GM12878 (cell line): Measurements from ENCODE around the gene EHBP1. TPM values are rescaled to one million over a fixed set of nuclear protein-coding genes. Genes with fewer than 3 reads are reported as not detected.

Experiments used
- ATAC-seq: fragments of 200-7000 bp; cut with Tn5 transposase; 3 replicates; pipeline ENCODE4 v1.9.1; 2020; ENCODE audit warnings: mild to moderate bottlenecking, moderate library complexity
- BruUV-seq: library from RNA; stranded (reverse); fragments of 400-500 nt; replicated peaks from 2 replicates; lab custom pipeline; 2021; lab: Mats Ljungman, UMichigan
- CTCF ChIA-PET: fragments of 300-600 bp; sonication (Branson Sonifier 250); formaldehyde crosslinking; extraction: SDS; loops from one replicate; lab custom pipeline; 2021; ENCODE audit warnings: inconsistent platforms; lab: Yijun Ruan, JAX
- POLR2A ChIA-PET: fragments of 350-600 bp; formaldehyde crosslinking; extraction: SDS; loops from one replicate; lab custom pipeline; 2021; ENCODE audit warnings: inconsistent platforms; lab: Charles Lee
- RAD21 ChIA-PET: fragments of 300-600 bp; sonication (Branson Sonifier 250); formaldehyde crosslinking; loops from one replicate; lab custom pipeline; 2023; ENCODE audit warnings: antibody characterized with exemption; ENCODE audit not compliant: unreplicated experiment; lab: Charles Lee
- SMC1A ChIA-PET: fragments of 300-600 bp; sonication (Branson Sonifier 250); formaldehyde crosslinking; loops from one replicate; lab custom pipeline; 2023; ENCODE audit not compliant: unreplicated experiment, uncharacterized antibody; lab: Charles Lee
- DNase-seq: peaks from one replicate; pipeline ENCODE4 v3.0.0-alpha.2; 2011; ENCODE audit warnings: low read depth, low spot score
- FAIRE-seq: peaks from 3 replicates; lab custom pipeline; 2011; peaks lifted over from hg19 to GRCh38; lab: Jason Lieb, UNC
- H2AFZ ChIP-seq: 2 replicates; pipeline ENCODE4 v1.6.0; 2011; ENCODE audit warnings: low read depth, low read length, control low read depth; ENCODE audit not compliant: control insufficient read depth
- H3K27ac ChIP-seq: 2 replicates; pipeline ENCODE4 v1.5.1; 2011; ENCODE audit warnings: control low read depth; ENCODE audit not compliant: control insufficient read depth, insufficient read depth
- H3K27me3 ChIP-seq, 2 experiments: replicated peaks in 1 of 2; 2 replicates each; pipeline versions ENCODE4 v1.6.0 to v1.6.1; 2011; ENCODE audit warnings: low read length in 1 of 2; ENCODE audit not compliant: control insufficient read depth in 2 of 2, insufficient read depth in 2 of 2
- H3K36me3 ChIP-seq, 2 experiments: 2 replicates each; pipeline ENCODE4 v1.5.1; 2011; ENCODE audit warnings: low read length in 1 of 2; ENCODE audit not compliant: control insufficient read depth in 2 of 2, insufficient read depth in 2 of 2
- H3K4me1 ChIP-seq: 2 replicates; pipeline ENCODE4 v1.6.1; 2011; ENCODE audit warnings: mild to moderate bottlenecking, low read length, moderate library complexity, mixed read lengths; ENCODE audit not compliant: control insufficient read depth, insufficient read depth
- H3K4me2 ChIP-seq: 2 replicates; pipeline ENCODE4 v1.6.0; 2011; ENCODE audit warnings: control low read depth; ENCODE audit not compliant: control insufficient read depth, insufficient read depth
- H3K4me3 ChIP-seq: fragments of 200-600 bp; sonication (generic); 2 replicates; pipeline ENCODE4 v1.5.1; 2016
- H3K79me2 ChIP-seq: 2 replicates; pipeline ENCODE4 v1.6.0; 2011; ENCODE audit warnings: low read length; ENCODE audit not compliant: control insufficient read depth, insufficient read depth
- H3K9ac ChIP-seq: 2 replicates; pipeline ENCODE4 v1.8.0; 2011; ENCODE audit warnings: low read length, control low read depth, mixed read lengths; ENCODE audit not compliant: control insufficient read depth, insufficient read depth
- H3K9me3 ChIP-seq: replicated peaks from 3 replicates; pipeline ENCODE4 v1.5.1; 2011; ENCODE audit warnings: mild to moderate bottlenecking, low read length; ENCODE audit not compliant: control insufficient read depth, insufficient read depth
- H4K20me1 ChIP-seq: 2 replicates; pipeline ENCODE4 v1.6.0; 2011; ENCODE audit not compliant: control insufficient read depth, insufficient read depth
- BCL11A ChIP-seq: IDR thresholded peaks from 2 replicates; pipeline ENCODE4 v1.6.1; 2011; ENCODE audit warnings: low read depth, low read length
- CBX3 ChIP-seq: fragments of 200-600 bp; sonication (generic); IDR thresholded peaks from 2 replicates; pipeline ENCODE4 v1.6.1; 2016; ENCODE audit warnings: low read depth, borderline replicate concordance
- IKZF1 ChIP-seq: fragments of 450-650 bp; conservative IDR thresholded peaks from 2 replicates; pipeline ENCODE4 v1.6.1; 2017; ENCODE audit warnings: antibody characterized with exemption, mild to moderate bottlenecking
- RELA ChIP-seq: fragments of 450-650 bp; IDR thresholded peaks from 2 replicates; pipeline ENCODE4 v1.8.0; 2014; ENCODE audit warnings: borderline replicate concordance; ENCODE audit not compliant: partially characterized antibody
- WGBS: methylation state at CpG from one replicate; pipeline ENCODE4 v1.1.6; 2016; ENCODE audit warnings: low lambda C conversion rate; ENCODE audit not compliant: insufficient replicate concordance, insufficient coverage; ENCODE audit errors: missing lambda C conversion rate; 5-methylcytosine and 5-hydroxymethylcytosine counted together
- in situ Hi-C: fragments of 300-500 bp; cut with MboI; formaldehyde crosslinking; loops from 9 replicates; pipeline ENCODE4 v1.14.3; 2018; ENCODE audit warnings: mixed read lengths
- intact Hi-C: fragments of 100-400 bp; cut with micrococcal nuclease; formaldehyde crosslinking; loops from one replicate; pipeline ENCODE4 v1.14.2; 2022; ENCODE audit not compliant: unreplicated experiment
- polyA plus RNA-seq, 11 experiments: library from polyadenylated mRNA; depleted of rRNA in 4 of 11; unstranded in 6 of 11; stranded (reverse) in 5 of 11; fragments of >200 nt; fragmentation: Nextera tagmentation in 4 of 11; fragmentation: Illumina TruSeq in 1 of 11; extraction: Ambion mirVana in 4 of 11; extraction: Trizol in 1 of 11; gene quantifications; 1 replicate in 1 of 11; 2 replicates in 10 of 11; pipeline versions ENCODE4 v1.2.1 to v1.2.3, GENCODE V29; 2011 to 2016; ENCODE audit warnings: inconsistent platforms in 2 of 11, missing spikeins in 2 of 11, low read depth in 1 of 11
- total RNA-seq, 4 experiments: library from RNA; depleted of rRNA in 3 of 4; stranded (reverse); fragments of >200 nt in 3 of 4; fragmentation: Illumina TruSeq in 1 of 4; extraction: Trizol in 1 of 4; gene quantifications; 2 replicates each; pipeline versions ENCODE4 v1.2.1 to v1.2.3, GENCODE V29; 2013 to 2021
- TF ChIP-seq, protein P1 (sequence below): fragments of 450-650 bp; IDR thresholded peaks from 2 replicates; pipeline ENCODE4 v1.6.1; 2014; ENCODE audit warnings: mild to moderate bottlenecking
- TF ChIP-seq, protein P2 (sequence below): fragments of 450-650 bp; IDR thresholded peaks from 2 replicates; pipeline ENCODE4 v1.6.1; 2016; ENCODE audit warnings: mild to moderate bottlenecking

EHBP1 gene
- total and polyA plus RNA-seq, 10 of the 15 experiments (the other 5 are each of a cell fraction or from before 2014, with no cell fraction given), result 5.7 to 26.1 (median 13.6) TPM

- BruUV-seq, result no TSS peak
- Histone ChIP-seq H3K4me2 (no peak overlapping the region), H3K9ac (no peak overlapping the region), H3K79me2 (no peaks in the 10 kb centered on the region), H4K20me1 (no peaks in the 10 kb centered on the region), H3K27ac (no peak overlapping the region), H3K9me3 (no peaks in the 10 kb centered on the region), H3K4me3 (no peak overlapping the region), H3K4me1 (no peaks in the 10 kb centered on the region), H3K27me3 (no peaks in the 10 kb centered on the region), H2AFZ (no peak overlapping the region), H3K36me3 (0 out of 4 replicates have a peak, but pooled peaks cover 0 to 3% of the 10 kb centered on the region in 2 experiments)
- FAIRE-seq, result no peak
- ChIA-PET CTCF (no interaction called here), RAD21 (no interaction called here), SMC1A (interaction anchor here (1.6 kb wide), 1 partner anchor 10 kb away, joined by 3 read pairs; no protein-coding TSS in a partner anchor), POLR2A (no interaction called here)
- in situ Hi-C loops, result no loop called here
- no peak for DNase-seq
- no peak for ATAC-seq
- TF ChIP-seq RELA (no peak), CBX3 (no peak), IKZF1 (no peak), BCL11A (no peak)
- TF ChIP-seq, protein P1, sequence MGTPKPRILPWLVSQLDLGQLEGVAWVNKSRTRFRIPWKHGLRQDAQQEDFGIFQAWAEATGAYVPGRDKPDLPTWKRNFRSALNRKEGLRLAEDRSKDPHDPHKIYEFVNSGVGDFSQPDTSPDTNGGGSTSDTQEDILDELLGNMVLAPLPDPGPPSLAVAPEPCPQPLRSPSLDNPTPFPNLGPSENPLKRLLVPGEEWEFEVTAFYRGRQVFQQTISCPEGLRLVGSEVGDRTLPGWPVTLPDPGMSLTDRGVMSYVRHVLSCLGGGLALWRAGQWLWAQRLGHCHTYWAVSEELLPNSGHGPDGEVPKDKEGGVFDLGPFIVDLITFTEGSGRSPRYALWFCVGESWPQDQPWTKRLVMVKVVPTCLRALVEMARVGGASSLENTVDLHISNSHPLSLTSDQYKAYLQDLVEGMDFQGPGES, result no peak
- TF ChIP-seq, protein P2, sequence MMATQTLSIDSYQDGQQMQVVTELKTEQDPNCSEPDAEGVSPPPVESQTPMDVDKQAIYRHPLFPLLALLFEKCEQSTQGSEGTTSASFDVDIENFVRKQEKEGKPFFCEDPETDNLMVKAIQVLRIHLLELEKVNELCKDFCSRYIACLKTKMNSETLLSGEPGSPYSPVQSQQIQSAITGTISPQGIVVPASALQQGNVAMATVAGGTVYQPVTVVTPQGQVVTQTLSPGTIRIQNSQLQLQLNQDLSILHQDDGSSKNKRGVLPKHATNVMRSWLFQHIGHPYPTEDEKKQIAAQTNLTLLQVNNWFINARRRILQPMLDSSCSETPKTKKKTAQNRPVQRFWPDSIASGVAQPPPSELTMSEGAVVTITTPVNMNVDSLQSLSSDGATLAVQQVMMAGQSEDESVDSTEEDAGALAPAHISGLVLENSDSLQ, result no peak
- 100% methylated on average over 1 of the region's 1 CpG for WGBS
- intact Hi-C loops, result no loop called here
These were observed 294.4 kb downstream of the EHBP1 start for GRCh38 chr2:62999905-63000304.
